Testis (tissue), 5 donors: Measurements from ENCODE around the gene KLK13. TPM values are rescaled to one million over a fixed set of nuclear protein-coding genes. Genes with fewer than 3 reads are reported as not detected.

Experiments used
- DNase-seq: peaks from one replicate; pipeline ENCODE4 v3.0.0-alpha.2; 2019
- H3K27ac ChIP-seq, 2 donors: fragments of 200-600 bp; sonication (generic); one replicate each; pipeline ENCODE4 v1.5.1; 2019
- H3K27me3 ChIP-seq: fragments of 200-600 bp; sonication (generic); one replicate; pipeline ENCODE4 v1.5.1; 2019
- H3K36me3 ChIP-seq: fragments of 200-600 bp; sonication (generic); one replicate; pipeline ENCODE4 v1.5.1; 2017; ENCODE audit warnings: low read depth; ENCODE audit errors: missing control alignments
- H3K4me1 ChIP-seq: fragments of 200-600 bp; sonication (generic); one replicate; pipeline ENCODE4 v1.5.1; 2019
- H3K4me3 ChIP-seq, 2 donors: fragments of 200-600 bp; sonication (generic); one replicate each; pipeline ENCODE4 v1.5.1; 2017 to 2019
- H3K9me3 ChIP-seq: fragments of 200-600 bp; sonication (generic); one replicate; pipeline ENCODE4 v1.5.1; 2017
- CTCF ChIP-seq, 3 experiments: fragments of 450-650 bp in 2 of 3; fragments of 200-600 bp in 1 of 3; sonication (generic) in 1 of 3; IDR thresholded peaks; one replicate each; pipeline ENCODE4 v1.5.1; 2016 to 2019; ENCODE audit warnings: antibody characterized with exemption in 3 of 3, mild to moderate bottlenecking in 2 of 3, moderate library complexity in 1 of 3
- POLR2A ChIP-seq: fragments of 450-650 bp; IDR thresholded peaks from one replicate; pipeline ENCODE4 v1.6.1; 2017; ENCODE audit warnings: antibody characterized with exemption, mild to moderate bottlenecking, moderate library complexity
- WGBS, 2 donors: methylation state at CpG; one replicate each; pipeline ENCODE4 v1.1.5; 2018; 5-methylcytosine and 5-hydroxymethylcytosine counted together
- intact Hi-C: fragments of 100-400 bp; cut with DNase I; formaldehyde crosslinking; loops from one replicate; pipeline ENCODE4 v1.15.1; 2023; ENCODE audit warnings: low total_unique reads
- long read RNA-seq, 2 donors: transcript quantifications; one replicate each; lab custom pipeline, GENCODE V29; 2026
- polyA plus RNA-seq: library from polyadenylated mRNA; stranded (reverse); fragments of 350-450 nt; fragmentation: Illumina TruSeq; extraction: RNeasy Lipid Tissue Mini Kit (QIAGEN cat#74804); gene quantifications from one replicate; pipeline ENCODE4 v1.2.3, GENCODE V29; 2014; ENCODE audit warnings: low read depth, low replicate concordance; ENCODE audit not compliant: insufficient read depth
- total RNA-seq, 2 donors: library from RNA; depleted of rRNA; stranded (reverse); fragments of >200 nt; gene quantifications; one replicate each; pipeline ENCODE4 v1.2.3, GENCODE V29; 2016

Gene KLK13, protein sequence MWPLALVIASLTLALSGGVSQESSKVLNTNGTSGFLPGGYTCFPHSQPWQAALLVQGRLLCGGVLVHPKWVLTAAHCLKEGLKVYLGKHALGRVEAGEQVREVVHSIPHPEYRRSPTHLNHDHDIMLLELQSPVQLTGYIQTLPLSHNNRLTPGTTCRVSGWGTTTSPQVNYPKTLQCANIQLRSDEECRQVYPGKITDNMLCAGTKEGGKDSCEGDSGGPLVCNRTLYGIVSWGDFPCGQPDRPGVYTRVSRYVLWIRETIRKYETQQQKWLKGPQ
- total RNA-seq (1 to 10 TPM; 3.7 to 7.8 TPM), polyA plus RNA-seq (13.0 TPM)
- long read RNA-seq, donor 1, result 0 reads
- long read RNA-seq, donor 2, result 0 reads

- 12 to 39% methylated on average over 11 to 37 of the region's 38 CpGs for WGBS, 2 donors
- H3K36me3 ChIP-seq, result no peaks in the 10 kb centered on the region
- DNase-seq, result peak; percentile 71
- H3K27ac ChIP-seq, result no peak within 1 kb of the TSS
- no peaks in the 10 kb centered on the region for H3K27me3 ChIP-seq
- H3K9me3 ChIP-seq, result no peaks in the 10 kb centered on the region
- TF ChIP-seq POLR2A (no peak), CTCF (IDR thresholded peaks at IDR 0.05) (no peak)
- H3K4me3 ChIP-seq, result peak within 1 kb of the TSS; percentile 29 to 37
- H3K4me1 ChIP-seq, result peaks cover 14% of the 10 kb centered on the region
- intact Hi-C loops, result no loop called here
Measured at GRCh38 chr19:51064534-51065220, at the start of gene KLK13. TSS of gene KLK13 (minus strand) at chr19:51065092. CDS start at chr19:51065067, 25 bp downstream.

DNA sequence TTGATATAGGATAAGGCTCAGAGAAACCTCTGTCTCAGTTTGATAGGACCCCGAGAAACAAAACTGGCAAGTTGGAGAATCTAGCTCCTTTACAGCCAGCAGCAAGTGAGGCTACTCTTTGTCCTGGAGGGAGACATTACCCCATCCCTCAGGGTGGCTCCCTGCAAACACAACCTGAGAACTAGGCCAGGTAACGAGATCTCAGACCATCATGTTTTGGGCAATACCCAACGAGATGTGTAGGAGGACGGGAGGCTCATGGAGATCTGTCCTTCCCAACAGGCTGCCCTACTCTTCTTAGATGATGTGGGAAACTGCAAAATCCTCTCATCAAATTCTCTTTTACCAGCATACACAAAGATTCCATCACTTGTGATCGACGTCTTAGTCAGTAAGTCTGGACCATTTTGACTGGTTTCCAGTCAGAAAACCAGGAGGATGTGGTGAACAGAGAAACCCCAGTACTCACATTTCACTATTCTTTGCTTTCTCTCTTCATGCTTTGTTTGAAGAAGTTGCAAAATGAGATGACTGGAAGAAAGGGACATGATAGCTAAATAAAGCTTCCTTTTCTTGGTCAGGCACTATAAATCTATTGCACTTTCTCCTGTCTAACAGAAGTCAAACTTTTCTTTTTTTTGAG is 49.3 kb upstream of the KLK13 start:
- TF ChIP-seq POLR2A, result no peak
- no peak for TF ChIP-seq CTCF (IDR thresholded peaks at IDR 0.05)
- intact Hi-C loops, result no loop called here
- WGBS, 2 donors, result 88 to 90% methylated on average over 6 of the region's 6 CpGs
- DNase-seq, result no peak
- Histone ChIP-seq H3K9me3 (no peaks in the 10 kb centered on the region), H3K27me3 (no peaks in the 10 kb centered on the region), H3K4me1 (no peaks in the 10 kb centered on the region), H3K4me3 (no peak overlapping the region), H3K27ac (no peak overlapping the region), H3K36me3 (no peaks in the 10 kb centered on the region)

GRCh38 chr19:51111606-51112005 is 46.7 kb upstream of the KLK13 start:
- Histone ChIP-seq H3K36me3 (no peaks in the 10 kb centered on the region), H3K9me3 (no peaks in the 10 kb centered on the region), H3K27ac (no peak overlapping the region), H3K27me3 (no peaks in the 10 kb centered on the region), H3K4me3 (no peak overlapping the region), H3K4me1 (peaks cover 13% of the 10 kb centered on the region)
- intact Hi-C loops, result no loop called here
- WGBS, 2 donors, result 70 to 81% methylated on average over 6 of the region's 6 CpGs
- TF ChIP-seq CTCF (IDR thresholded peaks at IDR 0.05) (peak in 2 of 3 experiments; percentile 15 to 20), POLR2A (no peak)
- DNase-seq, result no peak

DNA sequence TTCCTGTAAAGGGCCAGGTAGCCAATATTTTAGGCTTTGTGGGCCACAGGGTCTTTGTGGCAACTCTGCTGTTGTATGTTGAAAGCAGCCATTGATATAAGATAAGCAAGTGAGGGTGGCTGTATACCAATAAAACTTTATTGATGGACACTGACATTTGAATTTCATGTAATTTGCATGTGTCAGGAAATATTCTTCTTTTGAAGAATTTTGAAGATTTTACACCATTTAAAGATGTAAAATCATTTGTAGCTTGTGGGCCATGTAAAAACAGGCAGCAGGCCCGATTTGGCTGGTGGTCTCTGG is 45.7 kb upstream of the KLK13 start:
- WGBS, 2 donors, result 65 to 85% methylated on average over 1 of the region's 1 CpG
- H3K27ac ChIP-seq, result no peak overlapping the region
- H3K4me3 ChIP-seq, result no peak overlapping the region
- TF ChIP-seq POLR2A (no peak), CTCF (IDR thresholded peaks at IDR 0.05) (no peak)
- H3K4me1 ChIP-seq, result peaks cover 13% of the 10 kb centered on the region
- no peaks in the 10 kb centered on the region for H3K27me3 ChIP-seq
- intact Hi-C loops, result no loop called here
- no peaks in the 10 kb centered on the region for H3K9me3 ChIP-seq
- no peaks in the 10 kb centered on the region for H3K36me3 ChIP-seq
- DNase-seq, result no peak
